Stimulated activated CD8-positive, alpha-beta memory T cell treated with anti-CD3 and anti-CD28 coated beads, Interleukin-4, amount 100 ng/mL, for 24 hours (primary cell): ENCODE measurements around the gene AAMP.
A peak's percentile ranks its signal among the peaks of the same experiment; 100 is the strongest.
"Not testable (repeated sequence)": the region's sequence is repeated elsewhere in the genome, so short reads cannot be mapped to it uniquely, and the experiment has no call there.

Experiments
- DNase-seq: peaks from one replicate; pipeline ENCODE4 v3.0.0-alpha.2; 2020; ENCODE audit warnings: low read depth

The AAMP gene

GRCh38 chr2:218269900-218270720 is at the start of gene AAMP, which contains the start of gene PNKD:
TSS of gene AAMP (minus strand) at chr2:218270137. CDS start at chr2:218270086, 51 bp downstream.
TSS of gene PNKD (plus strand) at chr2:218270519. CDS start at chr2:218270536, 17 bp downstream.
- DNase-seq: peak; percentile 99

- no peak for DNase-seq
Measured at GRCh38 chr2:218318241-218318640, 48.3 kb upstream of the AAMP start.

- DNase-seq: no peak
Measured at GRCh38 chr2:218317835-218318234, 47.9 kb upstream of the AAMP start.

GRCh38 chr2:218317303-218317630 is 47.3 kb upstream of the AAMP start:
- no peak for DNase-seq

GRCh38 chr2:218315397-218315796 is 45.5 kb upstream of the AAMP start:
- DNase-seq: no peak

GRCh38 chr2:218314764-218315163 is 44.8 kb upstream of the AAMP start:
- not testable (repeated sequence) for DNase-seq

GRCh38 chr2:218313356-218313755 is 43.4 kb upstream of the AAMP start:
- DNase-seq: no peak

- DNase-seq: no peak
Measured at GRCh38 chr2:218312267-218312756, 42.4 kb upstream of the AAMP start.

- not testable (repeated sequence) for DNase-seq
Measured at GRCh38 chr2:218311541-218312266, 41.8 kb upstream of the AAMP start.

GRCh38 chr2:218310853-218311540 is 41.1 kb upstream of the AAMP start:
- DNase-seq: no peak

GRCh38 chr2:218307415-218308090 is 37.6 kb upstream of the AAMP start:
- no peak for DNase-seq

- no peak for DNase-seq
Measured at GRCh38 chr2:218306184-218306920, 36.4 kb upstream of the AAMP start.

GRCh38 chr2:218305383-218305782 is 35.4 kb upstream of the AAMP start:
- DNase-seq: no peak

- DNase-seq: peak; percentile 73
Measured at GRCh38 chr2:218301176-218301819, 31.4 kb upstream of the AAMP start.

GRCh38 chr2:218300141-218300540 is 30.2 kb upstream of the AAMP start:
- no peak for DNase-seq

GRCh38 chr2:218298314-218298875 is 28.5 kb upstream of the AAMP start:
- DNase-seq: no peak

GRCh38 chr2:218296847-218297246 is 26.9 kb upstream of the AAMP start:
- no peak for DNase-seq

GRCh38 chr2:218296200-218296599 is 26.3 kb upstream of the AAMP start:
- no peak for DNase-seq

- DNase-seq: no peak
Measured at GRCh38 chr2:218295029-218295428, 25.1 kb upstream of the AAMP start.

- no peak for DNase-seq
Measured at GRCh38 chr2:218294430-218295022, 24.6 kb upstream of the AAMP start.
